ENCODE results near the gene FGD4.

DNA sequence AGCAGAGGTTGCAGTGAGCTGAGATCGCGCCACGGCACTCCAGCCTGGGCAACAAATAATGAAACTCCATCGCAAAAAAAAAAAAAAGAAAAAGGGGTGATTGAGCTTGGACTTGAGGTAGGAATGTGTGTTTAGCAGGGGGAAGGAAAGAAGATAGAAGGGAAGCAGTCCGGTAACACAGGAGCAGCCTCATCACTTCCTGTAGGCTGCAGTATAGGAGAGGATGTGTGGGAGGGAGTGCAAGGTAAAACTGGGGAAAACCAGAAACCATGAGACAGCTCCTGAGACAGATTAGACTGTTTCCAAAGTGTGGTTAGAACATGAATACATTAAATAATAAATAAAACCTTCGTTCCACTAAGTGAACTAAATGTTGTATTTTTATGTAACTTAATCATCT is 49.2 kb downstream of the FGD4 start:
- no peak for TF ChIP-seq POLR2A (IDR thresholded peaks at IDR 0.05; ENCODE audit: low read depth)
- TF ChIP-seq, protein P1, sequence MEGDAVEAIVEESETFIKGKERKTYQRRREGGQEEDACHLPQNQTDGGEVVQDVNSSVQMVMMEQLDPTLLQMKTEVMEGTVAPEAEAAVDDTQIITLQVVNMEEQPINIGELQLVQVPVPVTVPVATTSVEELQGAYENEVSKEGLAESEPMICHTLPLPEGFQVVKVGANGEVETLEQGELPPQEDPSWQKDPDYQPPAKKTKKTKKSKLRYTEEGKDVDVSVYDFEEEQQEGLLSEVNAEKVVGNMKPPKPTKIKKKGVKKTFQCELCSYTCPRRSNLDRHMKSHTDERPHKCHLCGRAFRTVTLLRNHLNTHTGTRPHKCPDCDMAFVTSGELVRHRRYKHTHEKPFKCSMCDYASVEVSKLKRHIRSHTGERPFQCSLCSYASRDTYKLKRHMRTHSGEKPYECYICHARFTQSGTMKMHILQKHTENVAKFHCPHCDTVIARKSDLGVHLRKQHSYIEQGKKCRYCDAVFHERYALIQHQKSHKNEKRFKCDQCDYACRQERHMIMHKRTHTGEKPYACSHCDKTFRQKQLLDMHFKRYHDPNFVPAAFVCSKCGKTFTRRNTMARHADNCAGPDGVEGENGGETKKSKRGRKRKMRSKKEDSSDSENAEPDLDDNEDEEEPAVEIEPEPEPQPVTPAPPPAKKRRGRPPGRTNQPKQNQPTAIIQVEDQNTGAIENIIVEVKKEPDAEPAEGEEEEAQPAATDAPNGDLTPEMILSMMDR (IDR thresholded peaks at IDR 0.05): no peak
